HUES48 (cell line): ENCODE measurements around the gene PGAP6.
"Not testable (repeated sequence)": the region's sequence is repeated elsewhere in the genome, so short reads cannot be mapped to it uniquely, and the experiment has no call there.

Source experiments
- H3K27ac ChIP-seq: one replicate; pipeline ENCODE4 v1.7.0; 2013; ENCODE audit warnings: low read depth, low read length, inconsistent platforms
- H3K27me3 ChIP-seq: 2 replicates; pipeline ENCODE4 v1.6.1; 2013; ENCODE audit warnings: mild to moderate bottlenecking, low read length; ENCODE audit not compliant: control insufficient read depth, insufficient read depth
- H3K36me3 ChIP-seq: 2 replicates; pipeline ENCODE4 v1.6.1; 2013; ENCODE audit warnings: low read length; ENCODE audit not compliant: control insufficient read depth, insufficient read depth
- H3K4me1 ChIP-seq: 2 replicates; pipeline ENCODE4 v1.6.1; 2013; ENCODE audit warnings: mild to moderate bottlenecking, low read length; ENCODE audit not compliant: control insufficient read depth, insufficient read depth
- H3K4me3 ChIP-seq: 2 replicates; pipeline ENCODE4 v1.5.1; 2013; ENCODE audit warnings: mild to moderate bottlenecking, low read depth, low read length
- H3K9ac ChIP-seq: 2 replicates; pipeline ENCODE4 v1.6.1; 2013; ENCODE audit warnings: mild to moderate bottlenecking, low read depth, low read length, moderate library complexity
- H3K9me3 ChIP-seq: 2 replicates; pipeline ENCODE4 v1.6.1; 2013; ENCODE audit warnings: low read length; ENCODE audit not compliant: control insufficient read depth, insufficient read depth

PGAP6 gene

DNA sequence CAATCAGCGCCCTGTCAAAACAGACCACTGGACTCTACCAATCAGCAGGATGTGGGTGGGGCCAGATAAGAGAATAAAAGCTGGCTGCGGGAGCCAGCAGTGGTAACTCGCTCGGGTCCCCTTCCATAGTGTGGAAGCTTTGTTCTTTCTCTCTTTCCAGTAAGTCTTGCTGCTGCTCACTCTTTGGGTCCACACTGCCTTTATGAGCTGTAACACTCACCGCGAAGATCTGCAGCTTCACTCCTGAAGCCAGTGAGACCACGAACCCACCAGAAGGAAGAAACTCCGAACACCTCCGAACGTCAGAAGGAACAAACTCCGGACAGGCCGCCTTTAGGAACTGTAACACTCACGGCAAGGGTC, 39.8 kb downstream of the PGAP6 start:
- H3K27ac ChIP-seq, H3K4me1 ChIP-seq, H3K27me3 ChIP-seq, H3K9me3 ChIP-seq, H3K4me3 ChIP-seq, H3K9ac ChIP-seq: not testable (repeated sequence)
- H3K36me3 ChIP-seq = peaks cover 25% of the 10 kb centered on the region

DNA sequence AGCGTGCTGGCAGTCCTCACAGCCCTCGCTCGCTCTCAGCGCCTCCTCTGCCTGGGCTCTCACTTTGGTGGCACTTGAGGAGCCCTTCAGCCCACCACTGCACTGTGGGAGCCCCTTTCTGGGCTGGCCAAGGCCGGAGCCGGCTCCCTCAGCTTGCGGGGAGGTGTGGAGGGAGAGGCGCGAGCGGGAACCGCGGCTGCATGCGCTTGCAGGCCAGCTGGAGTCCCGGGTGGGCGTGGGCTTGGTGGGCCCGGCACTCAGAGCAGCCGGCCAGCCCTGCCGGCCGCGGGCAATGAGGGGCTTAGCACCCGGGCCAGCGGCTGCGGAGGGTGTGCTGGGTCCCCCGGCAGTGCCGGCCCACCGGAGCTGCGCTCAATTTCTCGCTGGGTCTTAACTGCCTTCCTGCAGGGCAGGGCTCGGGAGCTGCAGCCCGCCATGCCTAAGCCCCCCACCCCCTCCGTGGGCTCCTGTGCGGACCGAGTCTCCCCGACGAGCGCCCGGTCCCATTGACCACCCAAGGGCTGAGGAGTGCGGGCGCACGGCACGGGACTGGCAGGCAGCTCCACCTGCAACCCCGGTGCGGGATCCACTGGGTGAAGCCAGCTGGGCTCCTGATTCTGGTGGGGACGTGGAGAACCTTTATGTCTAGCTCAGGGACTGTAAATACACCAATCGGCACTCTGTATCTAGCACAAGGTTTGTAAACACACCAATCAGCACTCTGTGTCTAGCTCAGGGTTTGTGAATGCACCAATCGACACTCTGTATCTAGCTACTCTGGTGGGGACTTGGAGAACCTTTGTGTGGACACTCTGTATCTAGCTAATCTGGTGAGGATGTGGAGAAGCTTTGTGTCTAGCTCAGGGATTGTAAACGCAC, 40.4 kb downstream of the PGAP6 start:
- H3K4me1 ChIP-seq, H3K9me3 ChIP-seq, H3K9ac ChIP-seq, H3K4me3 ChIP-seq, H3K27ac ChIP-seq, H3K27me3 ChIP-seq: not testable (repeated sequence)
- peaks cover 19% of the 10 kb centered on the region for H3K36me3 ChIP-seq

DNA sequence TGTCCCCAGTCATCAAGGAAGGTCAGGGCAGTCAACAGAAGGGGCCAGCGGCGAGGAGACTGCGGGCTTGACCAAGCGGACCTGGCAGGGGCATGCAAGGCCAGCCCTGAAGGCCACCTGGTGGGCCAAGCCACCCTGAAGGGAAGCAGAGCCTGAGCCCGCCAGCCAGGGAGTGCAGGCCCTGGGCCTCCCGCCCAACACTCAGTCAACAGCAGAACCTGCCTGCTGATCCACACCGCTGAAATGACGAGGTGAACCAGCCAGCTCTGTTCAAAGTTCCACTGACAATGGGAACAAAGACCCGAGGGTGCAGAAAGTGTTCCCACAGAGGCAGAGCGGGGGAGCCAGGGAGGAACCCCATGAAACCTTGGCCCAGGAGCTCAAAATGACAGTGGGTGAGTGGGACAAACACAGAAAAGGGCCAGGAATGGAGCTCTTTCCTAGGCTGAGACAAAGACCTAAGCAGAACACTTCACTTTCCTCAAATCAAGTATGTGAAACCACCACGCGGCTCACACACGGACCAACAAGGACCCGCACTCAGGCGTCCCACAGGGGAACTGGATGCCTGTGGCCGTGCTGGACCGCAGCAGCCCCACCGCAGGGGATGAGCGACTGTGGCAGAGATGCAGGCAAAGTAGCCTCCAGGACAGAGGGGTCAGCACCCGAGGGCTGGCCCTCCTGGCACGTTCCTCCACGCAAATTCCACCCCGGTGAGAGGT, 41.2 kb downstream of the PGAP6 start:
- Histone ChIP-seq H3K27ac (no peak overlapping the region), H3K4me1 (no peaks in the 10 kb centered on the region), H3K9ac (no peak overlapping the region)

DNA sequence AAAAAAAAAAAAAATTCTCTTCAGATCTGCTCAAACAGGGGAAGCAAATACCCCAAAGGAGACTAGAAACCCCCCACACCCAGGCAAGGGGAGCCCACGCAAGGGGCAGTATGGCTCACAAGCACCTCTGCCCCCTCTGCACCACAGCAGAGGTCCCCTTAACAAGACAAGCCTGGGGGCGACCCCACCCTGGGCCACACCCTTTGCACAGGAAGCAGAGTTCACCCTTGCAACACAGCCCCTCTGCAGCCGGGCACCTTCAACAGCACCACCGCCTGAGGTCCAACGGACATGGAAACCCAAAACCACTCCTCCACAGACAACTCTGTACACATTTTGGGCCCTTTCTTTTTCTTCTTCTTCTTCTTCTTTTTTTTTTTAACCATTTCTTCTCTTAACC, 42.1 kb downstream of the PGAP6 start:
- Histone ChIP-seq H3K4me3 (no peak overlapping the region), H3K4me1 (no peaks in the 10 kb centered on the region), H3K27ac (no peak overlapping the region), H3K9me3 (no peaks in the 10 kb centered on the region), H3K27me3 (no peaks in the 10 kb centered on the region), H3K9ac (no peak overlapping the region), H3K36me3 (peaks cover 4% of the 10 kb centered on the region)

More for the DNA sequence above, 41.2 kb downstream of the PGAP6 start:
- no peaks in the 10 kb centered on the region for H3K27me3 ChIP-seq
- H3K36me3 ChIP-seq = peaks cover 11% of the 10 kb centered on the region
- no peak overlapping the region for H3K4me3 ChIP-seq
- H3K9me3 ChIP-seq = no peaks in the 10 kb centered on the region

DNA sequence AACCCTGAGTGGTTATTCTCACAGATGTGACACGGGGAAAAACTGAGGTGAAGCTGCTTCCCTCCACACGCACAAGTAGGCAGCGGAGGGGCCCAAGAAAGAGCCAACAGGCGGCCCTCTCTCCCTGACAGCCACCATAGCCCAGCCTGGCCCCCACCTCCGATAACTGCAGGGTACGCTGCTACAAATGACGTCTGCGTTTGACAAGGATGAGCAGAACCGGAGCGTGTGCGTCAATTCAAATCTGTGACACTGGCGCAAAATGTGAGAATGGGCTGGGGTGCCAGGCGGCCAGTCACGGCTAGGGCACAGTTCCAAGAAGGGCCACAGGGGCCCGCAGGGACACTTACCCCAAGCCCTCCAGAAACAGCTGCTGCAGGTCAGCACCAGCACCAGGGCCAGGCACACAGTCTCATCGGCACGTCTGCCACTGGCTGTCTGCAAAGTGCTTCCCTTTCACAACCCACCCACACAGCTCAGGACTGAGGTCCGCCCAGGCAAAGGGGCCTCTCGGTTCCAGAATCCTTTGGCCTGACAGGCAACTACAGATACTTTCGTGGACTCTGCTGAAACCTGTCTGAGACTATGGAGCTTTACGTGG, 43.7 kb downstream of the PGAP6 start:
- H3K9me3 ChIP-seq = no peaks in the 10 kb centered on the region
- H3K27ac ChIP-seq = no peak overlapping the region
- no peak overlapping the region for H3K4me3 ChIP-seq
- no peaks in the 10 kb centered on the region for H3K27me3 ChIP-seq
- H3K36me3 ChIP-seq = no peaks in the 10 kb centered on the region
- H3K9ac ChIP-seq = no peak overlapping the region
- H3K4me1 ChIP-seq = no peaks in the 10 kb centered on the region

DNA sequence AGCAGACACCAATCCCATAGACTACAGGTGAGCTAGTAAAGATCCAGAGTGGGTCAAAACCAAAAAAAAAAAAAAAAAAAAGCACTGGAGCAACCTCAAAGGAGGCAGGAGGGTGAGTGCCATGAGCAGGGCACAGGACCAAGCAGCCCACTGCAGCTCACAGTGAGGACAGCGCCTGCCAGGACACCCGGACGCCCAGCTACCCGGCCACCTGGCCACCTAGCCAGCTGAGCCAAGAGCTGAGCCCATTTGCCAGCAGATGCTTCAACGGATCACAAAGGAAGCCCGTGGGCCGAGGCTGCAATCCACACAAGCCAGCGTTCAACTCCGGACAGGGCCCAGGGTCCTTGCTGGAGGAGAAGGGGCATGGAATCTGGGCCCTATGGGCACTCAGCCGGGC, 44.3 kb downstream of the PGAP6 start:
- H3K4me3 ChIP-seq = no peak overlapping the region
- no peaks in the 10 kb centered on the region for H3K27me3 ChIP-seq
- no peaks in the 10 kb centered on the region for H3K9me3 ChIP-seq
- H3K36me3 ChIP-seq = no peaks in the 10 kb centered on the region
- no peak overlapping the region for H3K27ac ChIP-seq
- no peak overlapping the region for H3K9ac ChIP-seq
- H3K4me1 ChIP-seq = no peaks in the 10 kb centered on the region

DNA sequence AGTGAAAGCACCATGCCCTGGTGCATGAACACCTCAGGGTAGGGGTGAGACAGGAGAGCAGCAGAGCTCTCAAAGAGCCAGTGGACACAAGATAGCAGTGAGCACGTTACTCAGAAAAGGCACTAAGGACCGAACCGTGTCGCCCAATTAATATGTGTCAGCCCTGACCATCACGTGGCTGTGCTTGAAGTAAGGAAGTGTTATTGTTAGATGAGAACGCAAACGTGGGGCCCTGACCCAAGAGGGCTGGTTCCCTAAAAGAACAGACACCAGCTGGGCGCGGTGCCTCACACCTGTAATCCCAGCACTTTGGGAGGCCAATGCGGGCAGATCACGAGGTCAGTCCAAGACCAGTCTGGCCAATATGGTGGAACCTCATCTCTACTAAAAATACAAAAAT, 45.5 kb downstream of the PGAP6 start:
- no peak overlapping the region for H3K9ac ChIP-seq

DNA sequence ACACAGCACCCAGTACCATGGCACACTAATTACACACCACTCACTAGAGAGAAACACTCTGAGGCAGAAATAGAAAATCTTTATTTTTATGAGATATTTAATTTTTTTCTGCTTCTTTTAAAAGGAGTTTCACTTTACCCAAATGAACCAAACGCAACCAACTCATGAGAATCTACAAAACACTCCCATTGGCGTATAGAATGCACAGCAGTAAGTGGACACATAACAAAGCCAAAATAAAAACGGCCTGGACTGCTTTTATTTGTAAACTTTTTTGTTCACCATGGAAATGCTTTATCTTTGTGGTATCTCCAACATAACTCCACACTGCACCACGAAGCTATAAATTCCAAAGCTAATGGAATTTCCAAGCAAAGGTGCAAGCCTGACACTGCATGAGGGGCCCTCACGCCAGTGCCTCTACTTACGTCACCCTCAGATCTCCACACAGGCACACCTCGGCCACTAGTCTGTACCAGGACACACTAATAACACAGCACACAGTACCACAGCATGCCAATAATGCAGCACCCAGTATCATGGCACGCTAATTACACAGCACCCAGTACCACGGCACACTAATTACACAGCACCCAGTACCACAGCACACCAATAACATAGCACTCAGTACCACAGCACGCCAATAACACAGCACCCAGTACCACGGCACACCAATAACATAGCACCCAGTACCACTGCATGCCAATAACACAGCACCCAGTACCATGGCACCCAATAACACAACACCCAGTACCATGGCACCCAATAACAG, 46.7 kb downstream of the PGAP6 start:
- H3K4me3 ChIP-seq, H3K9me3 ChIP-seq, H3K27me3 ChIP-seq, H3K27ac ChIP-seq, H3K36me3 ChIP-seq, H3K9ac ChIP-seq, H3K4me1 ChIP-seq: not testable (repeated sequence)

More for the DNA sequence above, 45.5 kb downstream of the PGAP6 start:
- Histone ChIP-seq H3K4me1 (0 out of 2 replicates have a peak, but pooled peaks cover 4% of the 10 kb centered on the region), H3K9me3 (no peaks in the 10 kb centered on the region), H3K4me3 (no peak overlapping the region), H3K36me3 (no peaks in the 10 kb centered on the region), H3K27me3 (no peaks in the 10 kb centered on the region), H3K27ac (no peak overlapping the region)

DNA sequence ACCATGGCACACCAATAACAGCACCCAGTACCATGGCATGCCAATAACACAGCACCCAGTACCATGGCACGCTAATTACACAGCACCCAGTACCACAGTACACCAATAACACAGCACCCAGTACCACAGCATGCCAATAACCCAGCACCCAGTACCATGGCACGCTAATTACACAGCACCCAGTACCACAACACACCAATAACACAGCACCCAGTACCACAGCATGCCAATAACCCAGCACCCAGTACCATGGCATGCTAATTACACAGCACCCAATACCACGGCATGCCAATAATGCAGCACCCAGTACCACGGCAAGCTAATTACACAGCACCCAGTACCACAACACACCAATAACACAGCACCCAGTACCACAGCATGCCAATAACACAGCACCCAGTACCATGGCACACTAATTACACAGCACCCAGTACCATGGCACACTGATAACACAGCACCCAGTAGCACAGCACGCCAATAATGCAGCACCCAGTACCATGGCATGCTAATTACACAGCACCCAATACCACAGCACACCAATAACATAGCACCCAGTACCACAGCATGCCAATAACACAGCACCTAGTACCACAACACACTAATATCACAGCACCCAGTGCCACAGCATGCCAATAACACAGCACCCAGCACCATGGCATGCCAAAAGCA, 47.5 kb downstream of the PGAP6 start:
- H3K27ac ChIP-seq, H3K4me3 ChIP-seq, H3K36me3 ChIP-seq, H3K27me3 ChIP-seq, H3K9ac ChIP-seq, H3K4me1 ChIP-seq, H3K9me3 ChIP-seq: not testable (repeated sequence)

DNA sequence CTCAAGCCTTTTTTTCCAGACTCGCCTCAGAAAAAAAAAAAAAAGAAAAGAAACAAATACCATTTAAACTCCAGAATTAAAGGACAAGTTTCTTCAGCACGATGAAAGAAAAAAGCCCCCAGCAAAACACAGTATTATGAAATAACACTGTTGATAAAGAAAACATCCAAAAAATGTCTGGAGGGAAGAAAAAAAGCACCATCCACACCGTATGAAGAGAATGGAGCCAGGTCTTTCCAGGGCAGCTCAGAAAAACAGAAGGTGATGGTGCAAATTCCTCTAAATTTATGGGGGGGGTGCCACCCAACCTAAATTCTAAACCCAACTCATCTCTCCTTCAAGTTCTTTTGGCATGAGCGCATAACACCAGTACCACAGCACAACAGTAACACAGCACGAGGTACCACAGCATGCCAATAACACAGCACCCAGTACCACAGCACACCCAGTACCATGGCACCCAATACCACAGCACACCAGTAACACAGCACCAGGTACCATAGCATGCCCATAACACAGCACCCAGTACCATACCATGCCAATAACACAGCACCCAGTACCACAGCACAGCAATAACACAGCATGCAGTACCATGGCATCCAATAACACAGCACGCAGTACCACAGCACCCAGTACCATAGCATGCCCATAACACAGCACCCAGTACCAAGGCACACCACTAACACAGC, 48.2 kb downstream of the PGAP6 start:
- no peak overlapping the region for H3K27ac ChIP-seq

More for the DNA sequence above, 48.2 kb downstream of the PGAP6 start:
- Histone ChIP-seq H3K9ac (no peak overlapping the region), H3K27me3 (no peaks in the 10 kb centered on the region), H3K4me3 (no peak overlapping the region), H3K4me1 (0 out of 2 replicates have a peak, but pooled peaks cover 4% of the 10 kb centered on the region), H3K9me3 (no peaks in the 10 kb centered on the region), H3K36me3 (no peaks in the 10 kb centered on the region)
